Breast epithelium (tissue), 4 donors: ENCODE results near the gene ACOD1. TPM values are rescaled to one million over a fixed set of nuclear protein-coding genes. Genes with fewer than 3 reads are reported as not detected.
"Not testable (repeated sequence)": the region's sequence is repeated elsewhere in the genome, so short reads cannot be mapped to it uniquely, and the experiment has no call there.

Experiments used
- DNase-seq, 2 donors: peaks; one replicate each; pipeline ENCODE4 v3.0.0-alpha.2; 2019; ENCODE audit warnings: low spot score in 2 of 2
- H3K27ac ChIP-seq, 2 donors: fragments of 200-600 bp; sonication (generic) in 1 of 2; one replicate each; pipeline ENCODE4 v1.5.1; 2016 to 2019; ENCODE audit warnings: mild to moderate bottlenecking in 1 of 2
- H3K27me3 ChIP-seq, 2 donors: fragments of 200-600 bp; sonication (generic) in 1 of 2; one replicate each; pipeline versions ENCODE4 v1.5.1 to v1.6.0; 2017 to 2019; ENCODE audit warnings: control low read depth in 1 of 2, mild to moderate bottlenecking in 1 of 2
- H3K36me3 ChIP-seq: fragments of 200-600 bp; one replicate; pipeline ENCODE4 v1.5.1; 2019
- H3K4me1 ChIP-seq, 2 donors: fragments of 200-600 bp; sonication (generic); one replicate each; pipeline ENCODE4 v1.5.1; 2016 to 2019; ENCODE audit warnings: control low read depth in 1 of 2
- H3K4me3 ChIP-seq, 3 donors: fragments of 200-600 bp; sonication (generic); 1 replicate in 2 of 3; 2 replicates in 1 of 3; pipeline ENCODE4 v1.5.1; 2016 to 2019; ENCODE audit warnings: mild to moderate bottlenecking in 3 of 3, moderate library complexity in 2 of 3
- H3K9me3 ChIP-seq, 2 donors: fragments of 200-600 bp; sonication (generic) in 1 of 2; one replicate each; pipeline ENCODE4 v1.5.1; 2016 to 2019; ENCODE audit warnings: control low read depth in 1 of 2
- CTCF ChIP-seq, 3 donors: fragments of 450-650 bp; IDR thresholded peaks; one replicate each; pipeline ENCODE4 v1.5.1; 2016 to 2017; ENCODE audit warnings: antibody characterized with exemption in 3 of 3, mild to moderate bottlenecking in 3 of 3, moderate library complexity in 3 of 3
- POLR2A ChIP-seq: fragments of 450-650 bp; IDR thresholded peaks from one replicate; pipeline ENCODE4 v1.6.1; 2016; ENCODE audit warnings: antibody characterized with exemption, mild to moderate bottlenecking, moderate library complexity
- POLR2AphosphoS5 ChIP-seq, 3 donors: sonication (generic); formaldehyde crosslinking; IDR thresholded peaks; one replicate each; pipeline ENCODE4 v1.6.1; 2017; ENCODE audit warnings: antibody characterized with exemption in 3 of 3
- intact Hi-C: fragments of 100-400 bp; cut with DNase I; formaldehyde crosslinking; loops from one replicate; pipeline ENCODE4 v1.15.1; 2023; ENCODE audit warnings: low total_unique reads
- total RNA-seq, 3 donors: library from RNA; depleted of rRNA; stranded (reverse); fragments of >200 nt; gene quantifications; one replicate each; pipeline ENCODE4 v1.1.0, GENCODE V29; 2016

ACOD1 gene
- total RNA-seq, 3 donors from 2014 or later = not detected

GRCh38 chr13:76955193-76955592 lies 6.9 kb downstream of the ACOD1 start:
- Histone ChIP-seq H3K4me3 (no peak overlapping the region), H3K36me3 (no peaks in the 10 kb centered on the region), H3K27ac (no peak overlapping the region), H3K4me1 (no peaks in the 10 kb centered on the region), H3K9me3 (peaks cover 8 to 16% of the 10 kb centered on the region in 2 donors), H3K27me3 (no peaks in the 10 kb centered on the region)
- intact Hi-C loops = no loop called here
- TF ChIP-seq CTCF (IDR thresholded peaks at IDR 0.05) (no peak), POLR2AphosphoS5 (IDR thresholded peaks at IDR 0.05) (no peak), POLR2A (no peak)
- DNase-seq = no peak

GRCh38 chr13:76955661-76956060 lies 7.3 kb downstream of the ACOD1 start:
- H3K9me3 ChIP-seq = peaks cover 8 to 19% of the 10 kb centered on the region in 2 donors
- no peaks in the 10 kb centered on the region for H3K4me1 ChIP-seq
- no peak for DNase-seq
- no peak for TF ChIP-seq POLR2AphosphoS5 (IDR thresholded peaks at IDR 0.05)
- TF ChIP-seq POLR2A = no peak
- TF ChIP-seq CTCF (IDR thresholded peaks at IDR 0.05) = no peak
- no peak overlapping the region for H3K4me3 ChIP-seq
- no peaks in the 10 kb centered on the region for H3K27me3 ChIP-seq
- no peak overlapping the region for H3K27ac ChIP-seq
- no peaks in the 10 kb centered on the region for H3K36me3 ChIP-seq
- intact Hi-C loops = no loop called here

- Histone ChIP-seq H3K4me3 (no peak overlapping the region), H3K36me3 (no peaks in the 10 kb centered on the region), H3K9me3 (peaks cover 8 to 23% of the 10 kb centered on the region in 2 donors), H3K27me3 (no peaks in the 10 kb centered on the region), H3K4me1 (no peaks in the 10 kb centered on the region), H3K27ac (no peak overlapping the region)
- intact Hi-C loops = no loop called here
- TF ChIP-seq POLR2A (no peak), POLR2AphosphoS5 (IDR thresholded peaks at IDR 0.05) (no peak), CTCF (IDR thresholded peaks at IDR 0.05) (no peak)
- no peak for DNase-seq
These were observed 10.6 kb downstream of the ACOD1 start for GRCh38 chr13:76958841-76959432.

GRCh38 chr13:76959734-76960133 lies 11.4 kb downstream of the ACOD1 start:
- H3K27ac ChIP-seq, H3K27me3 ChIP-seq, H3K36me3 ChIP-seq, intact Hi-C loops, DNase-seq, H3K4me1 ChIP-seq, H3K4me3 ChIP-seq: not testable (repeated sequence)
- peaks cover 8 to 23% of the 10 kb centered on the region in 2 donors for H3K9me3 ChIP-seq

- intact Hi-C loops = loop anchor here (5.0 kb wide), 1 partner anchor 1099 kb away; no protein-coding TSS in a partner anchor
- Histone ChIP-seq H3K36me3 (no peaks in the 10 kb centered on the region), H3K9me3 (peaks cover 0 to 4% of the 10 kb centered on the region in 2 donors), H3K4me3 (no peak overlapping the region), H3K27me3 (no peaks in the 10 kb centered on the region), H3K4me1 (no peaks in the 10 kb centered on the region), H3K27ac (no peak overlapping the region)
- no peak for TF ChIP-seq POLR2AphosphoS5 (IDR thresholded peaks at IDR 0.05)
- no peak for TF ChIP-seq POLR2A
- TF ChIP-seq CTCF (IDR thresholded peaks at IDR 0.05) = no peak
- no peak for DNase-seq
These were observed 17.6 kb downstream of the ACOD1 start for GRCh38 chr13:76965759-76966421.
